Hepatocyte (in vitro differentiated cells): ENCODE measurements around the gene GRHPR. TPM values are rescaled to one million over a fixed set of nuclear protein-coding genes. Genes with fewer than 3 reads are reported as not detected.
"Not testable (repeated sequence)": the region's sequence is repeated elsewhere in the genome, so short reads cannot be mapped to it uniquely, and the experiment has no call there.

ENCODE experiments used
- DNase-seq: peaks from one replicate; pipeline ENCODE4 v3.0.0-alpha.2; 2016; ENCODE audit warnings: low spot score
- H2AFZ ChIP-seq: fragments of 200-600 bp; sonication (generic); 2 replicates; pipeline ENCODE4 v1.6.0; 2016; ENCODE audit warnings: antibody characterized with exemption, mild to moderate bottlenecking
- H3K27ac ChIP-seq: fragments of 200-600 bp; sonication (generic); 2 replicates; pipeline ENCODE4 v1.5.1; 2016; ENCODE audit warnings: mild to moderate bottlenecking
- H3K27me3 ChIP-seq: fragments of 200-600 bp; sonication (generic); 2 replicates; pipeline ENCODE4 v1.6.1; 2016
- H3K36me3 ChIP-seq: fragments of 200-600 bp; sonication (generic); replicated peaks from 2 replicates; pipeline ENCODE4 v1.5.1; 2016; ENCODE audit warnings: low read depth; ENCODE audit not compliant: insufficient read depth
- H3K4me1 ChIP-seq: fragments of 200-600 bp; sonication (generic); 2 replicates; pipeline ENCODE4 v1.5.1; 2016; ENCODE audit warnings: mild to moderate bottlenecking, moderate library complexity; ENCODE audit not compliant: insufficient read depth
- H3K4me2 ChIP-seq: fragments of 200-600 bp; sonication (generic); 2 replicates; pipeline ENCODE4 v1.6.0; 2016
- H3K4me3 ChIP-seq: fragments of 200-600 bp; sonication (generic); 2 replicates; pipeline ENCODE4 v1.5.1; 2016; ENCODE audit warnings: mild to moderate bottlenecking
- H3K79me2 ChIP-seq: fragments of 200-600 bp; sonication (generic); 2 replicates; pipeline ENCODE4 v1.6.0; 2017; ENCODE audit warnings: mild to moderate bottlenecking
- H3K9me2 ChIP-seq: fragments of 200-600 bp; sonication (generic); replicated peaks from 2 replicates; pipeline ENCODE4 v1.6.0; 2017; ENCODE audit warnings: mild to moderate bottlenecking; ENCODE audit not compliant: insufficient read depth
- H3K9me3 ChIP-seq: fragments of 200-600 bp; sonication (generic); 2 replicates; pipeline ENCODE4 v1.5.1; 2016; ENCODE audit warnings: low read depth, mild to moderate bottlenecking
- H4K20me1 ChIP-seq: fragments of 200-600 bp; sonication (generic); 2 replicates; pipeline ENCODE4 v1.6.0; 2016; ENCODE audit warnings: mild to moderate bottlenecking; ENCODE audit not compliant: insufficient read depth, poor library complexity, severe bottlenecking
- EZH2 ChIP-seq: fragments of 200-600 bp; sonication (generic); IDR thresholded peaks from 2 replicates; pipeline ENCODE4 v1.6.1; 2016; ENCODE audit warnings: antibody characterized with exemption, mild to moderate bottlenecking, borderline replicate concordance
- EZH2phosphoT487 ChIP-seq: fragments of 200-600 bp; sonication (generic); IDR thresholded peaks from one replicate; pipeline ENCODE4 v1.6.1; 2018; ENCODE audit warnings: antibody characterized with exemption, mild to moderate bottlenecking, low read depth, moderate library complexity; ENCODE audit not compliant: unreplicated experiment, severe bottlenecking
- WGBS: methylation state at CpG from one replicate; pipeline ENCODE4 v1.1.6; 2016; ENCODE audit warnings: low lambda C conversion rate; ENCODE audit errors: missing lambda C conversion rate; 5-methylcytosine and 5-hydroxymethylcytosine counted together
- polyA plus RNA-seq: library from polyadenylated mRNA; unstranded; fragments of >200 nt; fragmentation: Nextera tagmentation; extraction: Ambion mirVana; gene quantifications from 2 replicates; pipeline ENCODE4 v1.2.1, GENCODE V29; 2016
- total RNA-seq: library from RNA; depleted of rRNA; stranded (reverse); fragments of >200 nt; gene quantifications from 2 replicates; pipeline ENCODE4 v1.2.3, GENCODE V29; 2014
- TF ChIP-seq, protein P1 (sequence below): fragments of 200-600 bp; sonication (generic); IDR thresholded peaks from 2 replicates; pipeline ENCODE4 v1.5.1; 2016; ENCODE audit warnings: antibody characterized with exemption, mild to moderate bottlenecking; ENCODE audit not compliant: poor library complexity

Gene GRHPR
- total and polyA plus RNA-seq, 2 experiments from 2014 or later = 137 to 168 TPM

DNA sequence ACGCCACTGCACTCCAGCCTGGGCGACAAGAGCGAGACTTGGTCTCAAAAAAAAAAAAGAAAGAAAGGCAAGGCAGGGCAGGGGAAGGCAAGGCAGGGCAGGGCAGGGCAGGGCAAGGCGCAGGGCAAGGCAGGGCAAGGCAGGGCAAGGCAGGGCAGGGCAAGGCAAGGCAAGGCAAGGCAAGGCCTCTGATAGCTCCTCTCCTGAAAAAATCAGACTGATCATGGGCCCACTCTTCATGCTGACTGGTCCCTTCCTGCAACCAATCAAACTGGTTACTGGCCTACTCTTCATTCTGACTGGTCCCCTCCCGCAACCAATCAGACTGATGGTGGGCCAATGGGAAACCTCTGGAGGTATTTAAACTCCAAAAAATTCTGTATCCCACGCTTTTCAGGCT lies 46.1 kb downstream of the GRHPR start:
- Histone ChIP-seq H3K27ac (no peak overlapping the region), H4K20me1 (peaks cover 3% of the 10 kb centered on the region), H2AFZ (no peak overlapping the region), H3K4me1 (peaks cover 6% of the 10 kb centered on the region), H3K27me3 (no peaks in the 10 kb centered on the region), H3K36me3 (no peaks in the 10 kb centered on the region), H3K9me2 (no peaks in the 10 kb centered on the region), H3K4me3 (no peak overlapping the region), H3K9me3 (no peaks in the 10 kb centered on the region), H3K79me2 (peaks cover 8% of the 10 kb centered on the region), H3K4me2 (no peak overlapping the region)
- WGBS = 88% methylated on average over 4 of the region's 6 CpGs
- no peak for DNase-seq
- no peak for TF ChIP-seq EZH2
- TF ChIP-seq EZH2phosphoT487 = no peak
- TF ChIP-seq, protein P1, sequence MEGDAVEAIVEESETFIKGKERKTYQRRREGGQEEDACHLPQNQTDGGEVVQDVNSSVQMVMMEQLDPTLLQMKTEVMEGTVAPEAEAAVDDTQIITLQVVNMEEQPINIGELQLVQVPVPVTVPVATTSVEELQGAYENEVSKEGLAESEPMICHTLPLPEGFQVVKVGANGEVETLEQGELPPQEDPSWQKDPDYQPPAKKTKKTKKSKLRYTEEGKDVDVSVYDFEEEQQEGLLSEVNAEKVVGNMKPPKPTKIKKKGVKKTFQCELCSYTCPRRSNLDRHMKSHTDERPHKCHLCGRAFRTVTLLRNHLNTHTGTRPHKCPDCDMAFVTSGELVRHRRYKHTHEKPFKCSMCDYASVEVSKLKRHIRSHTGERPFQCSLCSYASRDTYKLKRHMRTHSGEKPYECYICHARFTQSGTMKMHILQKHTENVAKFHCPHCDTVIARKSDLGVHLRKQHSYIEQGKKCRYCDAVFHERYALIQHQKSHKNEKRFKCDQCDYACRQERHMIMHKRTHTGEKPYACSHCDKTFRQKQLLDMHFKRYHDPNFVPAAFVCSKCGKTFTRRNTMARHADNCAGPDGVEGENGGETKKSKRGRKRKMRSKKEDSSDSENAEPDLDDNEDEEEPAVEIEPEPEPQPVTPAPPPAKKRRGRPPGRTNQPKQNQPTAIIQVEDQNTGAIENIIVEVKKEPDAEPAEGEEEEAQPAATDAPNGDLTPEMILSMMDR = no peak

DNA sequence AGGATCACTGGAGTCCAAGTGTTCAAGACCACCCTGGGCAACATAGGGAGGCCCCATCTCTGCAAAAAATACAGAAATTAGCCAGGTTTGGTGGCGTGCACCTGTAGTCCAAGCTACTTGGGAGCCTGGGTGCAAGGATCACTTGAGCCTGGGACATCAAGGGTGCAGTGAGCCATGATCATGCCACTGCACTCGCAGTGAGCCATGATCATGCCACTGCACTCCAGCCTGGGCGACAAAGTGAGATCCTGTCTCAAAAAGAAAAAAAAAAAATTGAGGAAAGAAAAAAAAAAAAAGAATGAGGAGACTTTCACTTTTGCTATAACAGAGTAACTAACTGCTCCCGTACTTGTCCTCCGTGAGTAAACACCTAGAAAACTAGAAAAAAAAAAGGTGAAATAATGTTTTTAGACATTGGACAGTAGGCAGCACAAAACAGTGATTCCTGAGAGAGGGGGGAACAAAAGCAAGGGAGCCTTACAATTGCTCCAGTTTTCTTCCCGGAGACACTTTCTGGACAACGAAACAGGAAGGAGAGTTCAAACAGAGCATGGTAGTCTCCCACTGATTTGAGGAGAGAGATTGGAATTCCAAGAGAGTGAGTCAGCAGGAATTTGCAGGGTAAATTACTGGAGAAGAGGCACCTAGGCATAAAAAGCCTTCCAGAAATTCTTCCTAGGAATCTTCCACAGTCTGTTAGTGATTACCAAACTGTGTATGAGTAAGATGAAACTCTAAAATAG lies 49.6 kb downstream of the GRHPR start:
- TF ChIP-seq EZH2phosphoT487 (no peak), EZH2 (no peak)
- TF ChIP-seq, protein P1 = no peak
- peak overlapping the region; percentile 8 for H2AFZ ChIP-seq
- no peaks in the 10 kb centered on the region for H3K9me2 ChIP-seq
- peak overlapping the region; percentile 77 for H3K27ac ChIP-seq
- H3K27me3 ChIP-seq = no peaks in the 10 kb centered on the region
- no peaks in the 10 kb centered on the region for H3K79me2 ChIP-seq
- peak; percentile 76 for DNase-seq
- WGBS = 21% methylated on average over 7 of the region's 7 CpGs
- no peak overlapping the region for H3K4me3 ChIP-seq
- H3K36me3 ChIP-seq = no peaks in the 10 kb centered on the region
- no peaks in the 10 kb centered on the region for H4K20me1 ChIP-seq
- H3K4me2 ChIP-seq = peak overlapping the region; percentile 56
- no peaks in the 10 kb centered on the region for H3K9me3 ChIP-seq
- no peaks in the 10 kb centered on the region for H3K4me1 ChIP-seq

DNA sequence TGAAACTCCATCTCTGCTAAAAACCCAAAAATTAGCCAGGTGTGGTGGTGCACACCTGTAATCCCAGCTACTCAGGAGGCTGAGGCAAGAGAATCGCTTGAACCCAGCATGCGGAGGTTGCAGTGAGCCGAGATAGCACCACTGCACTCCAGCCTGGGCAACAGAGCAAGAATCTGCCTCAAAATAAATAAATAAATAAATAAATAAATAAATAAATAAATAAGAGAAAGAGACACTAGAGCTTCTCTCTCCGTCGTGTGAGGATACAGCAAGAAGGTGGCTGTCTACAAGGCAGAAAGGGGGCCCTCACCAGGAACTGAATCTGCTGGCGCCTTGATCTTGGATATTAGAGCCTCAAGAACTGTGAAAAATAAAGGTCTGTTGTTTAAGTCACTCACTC lies 51.5 kb downstream of the GRHPR start:
- H3K9me3 ChIP-seq, H4K20me1 ChIP-seq, H3K27ac ChIP-seq, H3K79me2 ChIP-seq, H3K36me3 ChIP-seq, H2AFZ ChIP-seq, H3K9me2 ChIP-seq, H3K4me1 ChIP-seq, H3K4me2 ChIP-seq, H3K4me3 ChIP-seq, DNase-seq, H3K27me3 ChIP-seq: not testable (repeated sequence)
- WGBS = 61% methylated on average over 6 of the region's 6 CpGs

DNA sequence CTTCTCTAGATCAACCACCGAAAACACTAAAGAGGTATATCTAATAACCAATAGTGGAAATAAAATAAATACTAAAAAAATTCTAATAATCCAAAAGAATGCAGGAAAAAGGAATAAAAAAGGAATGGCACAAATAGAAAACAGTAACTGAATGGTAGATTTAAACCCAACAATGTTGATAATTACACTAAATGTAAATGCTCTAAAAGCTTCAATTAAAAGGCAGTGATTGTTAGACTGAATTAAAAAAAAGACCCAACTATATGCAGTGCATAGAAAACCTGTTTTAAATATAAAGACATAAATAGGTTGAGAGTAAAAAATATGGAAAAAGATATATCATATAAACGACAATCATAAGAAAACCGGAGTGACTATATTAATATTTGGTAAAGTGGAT lies 51.9 kb downstream of the GRHPR start:
- 98% methylated on average over 3 of the region's 3 CpGs for WGBS
- Histone ChIP-seq H3K79me2 (no peaks in the 10 kb centered on the region), H3K9me2 (no peaks in the 10 kb centered on the region), H3K36me3 (no peaks in the 10 kb centered on the region), H3K4me1 (no peaks in the 10 kb centered on the region), H2AFZ (no peak overlapping the region), H3K4me3 (no peak overlapping the region), H3K27ac (no peak overlapping the region), H3K4me2 (no peak overlapping the region), H3K9me3 (no peaks in the 10 kb centered on the region), H3K27me3 (no peaks in the 10 kb centered on the region), H4K20me1 (no peaks in the 10 kb centered on the region)
- DNase-seq = no peak
- TF ChIP-seq, protein P1 = no peak
- TF ChIP-seq EZH2phosphoT487 (no peak), EZH2 (no peak)
